NCI-H187 treated with DMSO at 0.1 percent for 48 hours (cell line): ENCODE measurements around the gene SLC24A4.
"Not testable (repeated sequence)": the region's sequence is repeated elsewhere in the genome, so short reads cannot be mapped to it uniquely, and the experiment has no call there.

Experiments used
- DNase-seq: peaks from one replicate; lab custom pipeline; 2025; lab: John Stamatoyannopoulos, UW

The SLC24A4 gene

GRCh38 chr14:92402500-92402899 is 79.5 kb downstream of the SLC24A4 start:
- DNase-seq, result not testable (repeated sequence)

- no peak for DNase-seq
Observed at GRCh38 chr14:92404018-92404417, 81.1 kb downstream of the SLC24A4 start.

GRCh38 chr14:92404421-92404820 is 81.5 kb downstream of the SLC24A4 start:
- no peak for DNase-seq

- no peak for DNase-seq
Observed at GRCh38 chr14:92404938-92405337, 82.0 kb downstream of the SLC24A4 start.

GRCh38 chr14:92407410-92407809 is 84.4 kb downstream of the SLC24A4 start:
- DNase-seq, result no peak

GRCh38 chr14:92409043-92409442 is 86.1 kb downstream of the SLC24A4 start:
- no peak for DNase-seq

GRCh38 chr14:92411135-92411534 is 88.2 kb downstream of the SLC24A4 start:
- no peak for DNase-seq

GRCh38 chr14:92411941-92412340 is 89.0 kb downstream of the SLC24A4 start:
- no peak for DNase-seq

GRCh38 chr14:92412912-92413311 is 89.9 kb downstream of the SLC24A4 start:
- no peak for DNase-seq

GRCh38 chr14:92413379-92413778 is 90.4 kb downstream of the SLC24A4 start:
- DNase-seq, result no peak

GRCh38 chr14:92414690-92415445 is 91.9 kb downstream of the SLC24A4 start:
- DNase-seq, result no peak

- DNase-seq, result no peak
Observed at GRCh38 chr14:92415969-92416368, 93.0 kb downstream of the SLC24A4 start.

GRCh38 chr14:92416544-92416943 is 93.6 kb downstream of the SLC24A4 start:
- DNase-seq, result no peak

- no peak for DNase-seq
Observed at GRCh38 chr14:92417759-92418158, 94.8 kb downstream of the SLC24A4 start.

- DNase-seq, result no peak
Observed at GRCh38 chr14:92421751-92422150, 98.8 kb downstream of the SLC24A4 start.

- DNase-seq, result no peak
Observed at GRCh38 chr14:92425101-92425500, 102.1 kb downstream of the SLC24A4 start.

GRCh38 chr14:92426237-92426636 is 103.3 kb downstream of the SLC24A4 start:
- no peak for DNase-seq

- no peak for DNase-seq
Observed at GRCh38 chr14:92427096-92427495, 104.1 kb downstream of the SLC24A4 start.

- DNase-seq, result no peak
Observed at GRCh38 chr14:92430686-92431085, 107.7 kb downstream of the SLC24A4 start.

- no peak for DNase-seq
Observed at GRCh38 chr14:92431199-92431725, 108.3 kb downstream of the SLC24A4 start.

GRCh38 chr14:92433407-92433806 is 110.4 kb downstream of the SLC24A4 start:
- no peak for DNase-seq

- DNase-seq, result no peak
Observed at GRCh38 chr14:92435154-92435553, 112.2 kb downstream of the SLC24A4 start.

- no peak for DNase-seq
Observed at GRCh38 chr14:92436115-92436776, 113.3 kb downstream of the SLC24A4 start.
